H9 (cell line): ENCODE measurements around the gene CSNK2B. TPM values are rescaled to one million over a fixed set of nuclear protein-coding genes. Genes with fewer than 3 reads are reported as not detected.

Source experiments
- DNase-seq: peaks from one replicate; pipeline ENCODE4 v3.0.0-alpha.2; 2017
- H2AFZ ChIP-seq: one replicate; pipeline ENCODE4 v1.6.1; 2013; ENCODE audit warnings: mild to moderate bottlenecking, low read length, control low read depth, moderate library complexity
- H2AK5ac ChIP-seq: 2 replicates; pipeline ENCODE4 v1.6.1; 2013; ENCODE audit warnings: low read length, control low read depth, mixed read lengths; ENCODE audit not compliant: insufficient read length
- H2BK120ac ChIP-seq: one replicate; pipeline ENCODE4 v1.6.1; 2013; ENCODE audit warnings: low read depth, mild to moderate bottlenecking, low read length, control low read depth, inconsistent platforms; ENCODE audit not compliant: poor library complexity, severe bottlenecking
- H2BK12ac ChIP-seq: 2 replicates; pipeline ENCODE4 v1.6.1; 2013; ENCODE audit warnings: low read length, control low read depth, mixed read lengths, low read depth; ENCODE audit not compliant: insufficient read length
- H2BK15ac ChIP-seq: 2 replicates; pipeline ENCODE4 v1.6.1; 2013; ENCODE audit warnings: low read depth, low read length, control low read depth
- H2BK20ac ChIP-seq: one replicate; pipeline ENCODE4 v1.6.1; 2013; ENCODE audit warnings: low read depth, mild to moderate bottlenecking, low read length, control low read depth, inconsistent platforms; ENCODE audit not compliant: poor library complexity, severe bottlenecking
- H2BK5ac ChIP-seq: 2 replicates; pipeline ENCODE4 v1.6.1; 2013; ENCODE audit warnings: low read length, control low read depth, mixed read lengths; ENCODE audit not compliant: insufficient read length
- H3K14ac ChIP-seq: 2 replicates; pipeline ENCODE4 v1.6.1; 2013; ENCODE audit warnings: low read length, control low read depth; ENCODE audit not compliant: insufficient read depth
- H3K18ac ChIP-seq: 2 replicates; pipeline ENCODE4 v1.6.1; 2013; ENCODE audit warnings: low read depth, mild to moderate bottlenecking, mixed read lengths, low read length, control low read depth; ENCODE audit not compliant: insufficient read length
- H3K23ac ChIP-seq: 2 replicates; pipeline ENCODE4 v1.6.1; 2013; ENCODE audit warnings: low read length, control low read depth, mixed read lengths, low read depth; ENCODE audit not compliant: insufficient read length
- H3K23me2 ChIP-seq: 2 replicates; pipeline ENCODE4 v1.6.1; 2013; ENCODE audit warnings: low read depth, mild to moderate bottlenecking, mixed read lengths, low read length, control low read depth; ENCODE audit not compliant: insufficient read length, poor library complexity, severe bottlenecking
- H3K27ac ChIP-seq: 2 replicates; pipeline ENCODE4 v1.5.1; 2013; ENCODE audit warnings: low read length, control low read depth, mixed read lengths, low read depth; ENCODE audit not compliant: insufficient read length
- H3K27me3 ChIP-seq: 2 replicates; pipeline ENCODE4 v1.6.1; 2013; ENCODE audit warnings: low read length, control low read depth, inconsistent platforms; ENCODE audit not compliant: insufficient read depth
- H3K4ac ChIP-seq: 2 replicates; pipeline ENCODE4 v1.6.1; 2013; ENCODE audit warnings: low read depth, mild to moderate bottlenecking, control low read depth, inconsistent platforms, low read length, moderate library complexity
- H3K4me1 ChIP-seq: 2 replicates; pipeline ENCODE4 v1.6.1; 2013; ENCODE audit warnings: low read length, control low read depth, inconsistent platforms; ENCODE audit not compliant: insufficient read depth
- H3K4me2 ChIP-seq: 2 replicates; pipeline ENCODE4 v1.6.1; 2013; ENCODE audit warnings: low read length, control low read depth, mixed read lengths; ENCODE audit not compliant: insufficient read length, insufficient read depth
- H3K56ac ChIP-seq: 2 replicates; pipeline ENCODE4 v1.6.1; 2013; ENCODE audit warnings: low read depth, mild to moderate bottlenecking, mixed read lengths, low read length, control low read depth; ENCODE audit not compliant: insufficient read length
- H3K79me1 ChIP-seq: 2 replicates; pipeline ENCODE4 v1.6.1; 2013; ENCODE audit warnings: low read depth, mild to moderate bottlenecking, moderate library complexity, low read length, control low read depth, inconsistent platforms; ENCODE audit not compliant: insufficient read depth, poor library complexity, severe bottlenecking
- H3K79me2 ChIP-seq: 2 replicates; pipeline ENCODE4 v1.6.1; 2013; ENCODE audit warnings: low read length, control low read depth, inconsistent platforms; ENCODE audit not compliant: insufficient read depth
- H3K9ac ChIP-seq: 2 replicates; pipeline ENCODE4 v1.6.1; 2013; ENCODE audit warnings: low read length, control low read depth, mixed read lengths; ENCODE audit not compliant: insufficient read length; ENCODE audit errors: extremely low read depth
- H3K9me3 ChIP-seq: one replicate; pipeline ENCODE4 v1.6.1; 2013; ENCODE audit warnings: low read depth, low read length, inconsistent platforms; ENCODE audit not compliant: control insufficient read depth
- H3T11ph ChIP-seq: one replicate; pipeline ENCODE4 v1.6.1; 2013; ENCODE audit warnings: mild to moderate bottlenecking, low read length, control low read depth, inconsistent platforms
- H4K20me1 ChIP-seq: one replicate; pipeline ENCODE4 v1.6.1; 2013; ENCODE audit not compliant: control insufficient read depth, insufficient read length, insufficient read depth
- H4K5ac ChIP-seq: 2 replicates; pipeline ENCODE4 v1.6.1; 2013; ENCODE audit warnings: low read depth, mild to moderate bottlenecking, mixed read lengths, low read length, control low read depth; ENCODE audit not compliant: insufficient read length
- H4K8ac ChIP-seq: replicated peaks from 2 replicates; pipeline ENCODE4 v1.6.1; 2013; ENCODE audit warnings: low read length, control low read depth, mixed read lengths, low read depth; ENCODE audit not compliant: insufficient read length
- H4K91ac ChIP-seq: 2 replicates; pipeline ENCODE4 v1.6.1; 2013; ENCODE audit warnings: low read depth, mild to moderate bottlenecking, moderate library complexity, mixed read lengths, low read length, control low read depth; ENCODE audit not compliant: insufficient read length
- H3K27ac Mint-ChIP-seq, 3 experiments: 2 replicates in 2 of 3; 3 replicates in 1 of 3; pipeline ENCODE4 v1.8.0; 2020 to 2021; ENCODE audit warnings: mixed read lengths in 3 of 3, mild to moderate bottlenecking in 1 of 3, moderate library complexity in 1 of 3
- H3K27me3 Mint-ChIP-seq: 2 replicates; pipeline ENCODE4 v1.8.0; 2021; ENCODE audit warnings: low read depth, mild to moderate bottlenecking, moderate library complexity, mixed read lengths
- H3K36me3 Mint-ChIP-seq, 3 experiments: 2 replicates in 2 of 3; 3 replicates in 1 of 3; pipeline ENCODE4 v1.8.0; 2020 to 2021; ENCODE audit warnings: low read depth in 3 of 3, mixed read lengths in 3 of 3; ENCODE audit not compliant: insufficient read depth in 1 of 3
- H3K4me1 Mint-ChIP-seq, 2 experiments: 2 replicates each; pipeline ENCODE4 v1.8.0; 2020; ENCODE audit warnings: mixed read lengths in 2 of 2
- H3K4me3 Mint-ChIP-seq, 2 experiments: 2 replicates in 1 of 2; 3 replicates in 1 of 2; pipeline ENCODE4 v1.8.0; 2020 to 2021; ENCODE audit warnings: mild to moderate bottlenecking in 2 of 2, mixed read lengths in 2 of 2, moderate library complexity in 1 of 2
- H3K9me3 Mint-ChIP-seq, 2 experiments: 2 replicates in 1 of 2; 3 replicates in 1 of 2; pipeline ENCODE4 v1.8.0; 2020; ENCODE audit warnings: mild to moderate bottlenecking in 2 of 2, mixed read lengths in 2 of 2, moderate library complexity in 1 of 2
- WGBS: extraction: QIAGEN DNeasy Blood & Tissue Kit; methylation state at CpG from one replicate; pipeline ENCODE4 v1.1.7; 2013; ENCODE audit warnings: missing lambda C conversion rate, low lambda C conversion rate, mixed read lengths; ENCODE audit not compliant: insufficient read length; ENCODE audit errors: extremely low coverage; 5-methylcytosine and 5-hydroxymethylcytosine counted together
- total RNA-seq: library from RNA; stranded (reverse); gene quantifications from 2 replicates; pipeline ENCODE4 v1.2.1, GENCODE V29; 2021
- TF ChIP-seq, protein P1 (sequence below): fragments of 200-600 bp; sonication (generic); conservative IDR thresholded peaks from 3 replicates; pipeline ENCODE4 v1.8.0; 2021; ENCODE audit warnings: antibody characterized with exemption, mild to moderate bottlenecking

CSNK2B gene
- total RNA-seq, 1 experiment from 2014 or later, result 187 TPM

DNA sequence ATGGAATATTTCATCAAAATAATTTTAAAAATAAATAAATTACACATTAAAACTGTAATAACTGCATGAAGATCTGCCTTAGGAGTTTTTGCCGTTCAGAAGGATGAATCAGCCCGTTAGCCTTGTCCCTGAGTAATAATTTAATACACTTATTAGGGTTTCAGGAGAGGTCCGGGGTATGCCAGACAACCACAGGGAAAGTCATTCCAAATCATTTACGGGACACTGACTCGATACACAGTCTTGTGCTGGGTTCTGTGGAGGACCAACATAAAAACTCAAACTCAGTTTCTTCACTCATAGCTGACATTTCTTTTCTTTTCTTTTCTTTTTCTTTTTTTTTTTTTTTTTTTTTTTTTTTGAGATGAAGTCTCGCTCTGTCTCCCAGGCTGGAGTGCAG, 40.1 kb downstream of the CSNK2B start:
- DNase-seq, result no peak
- Histone ChIP-seq H3K56ac (no peak overlapping the region), H4K20me1 (no peaks in the 10 kb centered on the region), H2BK20ac (no peak overlapping the region), H3K14ac (no peak overlapping the region), H3K79me2 (peaks cover 2% of the 10 kb centered on the region; the same call in 1 of the 2 replicates), H3K27ac (no peak overlapping the region), H3K4ac (no peak overlapping the region), H2BK5ac (no peak overlapping the region), H2AFZ (no peak overlapping the region), H2AK5ac (no peak overlapping the region), H2BK15ac (no peak overlapping the region), H3K23ac (no peak overlapping the region), H2BK12ac (no peak overlapping the region), H4K91ac (no peak overlapping the region), H3K18ac (no peak overlapping the region), H2BK120ac (no peak overlapping the region), H3K9me3 (no peaks in the 10 kb centered on the region), H3K23me2 (peaks cover 6% of the 10 kb centered on the region), H4K5ac (no peak overlapping the region), H3K79me1 (peaks cover 6% of the 10 kb centered on the region), H3K4me1 (peaks cover 4% of the 10 kb centered on the region; the same call in 1 of the 2 replicates), H3K9ac (no peak overlapping the region), H3K27me3 (no peaks in the 10 kb centered on the region), H4K8ac (no peak overlapping the region), H3T11ph (no peak overlapping the region), H3K4me2 (no peak overlapping the region)
- WGBS, result no CpG with 5 or more reads among the region's 6 CpGs
- no peaks in the 10 kb centered on the region; a peak in 1 of 5 replicates for H3K9me3 Mint-ChIP-seq
- H3K4me3 Mint-ChIP-seq, result no peak overlapping the region
- H3K36me3 Mint-ChIP-seq, result peaks cover 0 to 4% (median 0%) of the 10 kb centered on the region in 3 experiments; a peak in 4 of 7 replicates
- no peak overlapping the region for H3K27ac Mint-ChIP-seq
- peaks cover 3% of the 10 kb centered on the region; the same call in 1 of the 2 replicates for H3K27me3 Mint-ChIP-seq
- H3K4me1 Mint-ChIP-seq, result peaks cover 16 to 19% of the 10 kb centered on the region in 2 experiments
- TF ChIP-seq, protein P1, sequence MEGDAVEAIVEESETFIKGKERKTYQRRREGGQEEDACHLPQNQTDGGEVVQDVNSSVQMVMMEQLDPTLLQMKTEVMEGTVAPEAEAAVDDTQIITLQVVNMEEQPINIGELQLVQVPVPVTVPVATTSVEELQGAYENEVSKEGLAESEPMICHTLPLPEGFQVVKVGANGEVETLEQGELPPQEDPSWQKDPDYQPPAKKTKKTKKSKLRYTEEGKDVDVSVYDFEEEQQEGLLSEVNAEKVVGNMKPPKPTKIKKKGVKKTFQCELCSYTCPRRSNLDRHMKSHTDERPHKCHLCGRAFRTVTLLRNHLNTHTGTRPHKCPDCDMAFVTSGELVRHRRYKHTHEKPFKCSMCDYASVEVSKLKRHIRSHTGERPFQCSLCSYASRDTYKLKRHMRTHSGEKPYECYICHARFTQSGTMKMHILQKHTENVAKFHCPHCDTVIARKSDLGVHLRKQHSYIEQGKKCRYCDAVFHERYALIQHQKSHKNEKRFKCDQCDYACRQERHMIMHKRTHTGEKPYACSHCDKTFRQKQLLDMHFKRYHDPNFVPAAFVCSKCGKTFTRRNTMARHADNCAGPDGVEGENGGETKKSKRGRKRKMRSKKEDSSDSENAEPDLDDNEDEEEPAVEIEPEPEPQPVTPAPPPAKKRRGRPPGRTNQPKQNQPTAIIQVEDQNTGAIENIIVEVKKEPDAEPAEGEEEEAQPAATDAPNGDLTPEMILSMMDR, result no peak
